Heart left ventricle (tissue), 13 donors: ENCODE results near the gene INTS2.

Experiments
- POLR2A ChIP-seq, 2 donors: fragments of 450-650 bp; IDR thresholded peaks; one replicate each; pipeline ENCODE4 v1.6.1; 2017; ENCODE audit warnings: antibody characterized with exemption in 2 of 2, mild to moderate bottlenecking in 2 of 2, moderate library complexity in 2 of 2
- TF ChIP-seq, protein P1 (sequence below), 12 donors: fragments of 200-600 bp; sonication (generic) in 4 of 12; IDR thresholded peaks; one replicate each; pipeline versions ENCODE4 v1.5.0 to v1.8.0; 2018 to 2022; ENCODE audit warnings: antibody characterized with exemption in 12 of 12, mild to moderate bottlenecking in 5 of 12
- donor health status: ischemic (EF 13 %, LVEDD 7.1; RV severe dilation, severe dysfunction).
- donor health status: DM: no; HTN: yes; CAD: no.
- donor health status: DM: no; HTN: no; CAD: no.
- donor health status: ischemic (EF 25% LVEDD 6.9; RV normal size, moderate dysfunction).
- donor health status: ischemic (EF 25% LVEDD 5.7; RV mildly dilated, moderate dysfunction).
- donor health status: ischemic (EF 35%, LVEDD 5.7; RV mildly dilated, moderate dysfunction).
- donor health status: nonischemic (EF 11% LVEDD 7.7; RV severe dilation, severe dysfunction).
- donor health status: DM: yes; HTN: yes; CAD: no.
- donor health status: PGD.
- donor health status: ischemic (EF 29% LVEDD 5.4; RV normal size, mild dysfunction).
- donor health status: nonischemic (EF 23%, LVEDD 6.1; RV moderate dilation, normal function).

DNA sequence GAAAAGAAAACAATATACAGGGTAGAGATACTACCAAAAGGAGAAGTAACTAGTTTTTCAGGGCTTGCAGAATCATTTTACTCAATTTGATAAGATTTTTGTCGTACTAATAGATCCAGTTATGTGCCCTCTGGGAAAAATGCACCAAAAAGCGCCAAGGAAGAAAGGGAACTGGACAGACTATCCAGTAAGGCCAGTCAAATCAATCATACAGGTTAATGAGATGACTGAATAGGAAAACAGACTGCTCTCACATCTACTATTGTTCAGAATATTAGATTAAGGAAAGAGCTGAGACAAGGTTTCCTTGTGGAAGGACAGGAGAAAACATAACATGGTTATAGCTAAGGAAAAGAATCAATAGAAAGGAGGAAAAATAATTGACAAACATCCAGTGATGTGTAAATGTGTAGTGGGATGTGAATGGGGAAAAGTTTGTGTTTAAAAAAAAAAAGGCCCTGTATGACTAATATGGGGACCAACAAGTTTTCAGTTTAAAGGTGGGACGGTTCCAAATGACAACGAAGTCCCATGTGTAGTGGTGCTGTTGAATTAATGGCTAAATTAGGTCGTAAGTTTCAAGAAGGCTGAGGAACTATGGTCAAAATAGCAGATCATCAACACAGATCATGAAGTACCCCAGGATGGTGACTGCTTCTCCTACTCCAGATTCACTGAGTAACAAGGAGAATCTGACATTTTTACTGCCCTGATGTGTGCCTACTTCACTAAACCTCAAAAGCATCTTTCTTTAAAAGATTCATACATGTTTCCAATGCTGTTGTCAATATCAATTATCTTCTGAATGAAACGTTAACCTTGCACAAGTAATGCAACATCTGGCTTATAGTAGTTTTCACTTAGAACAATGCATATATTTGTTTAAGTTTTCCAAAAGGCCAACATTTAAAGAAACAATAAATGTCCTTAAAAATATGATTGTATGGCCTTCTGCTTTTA is 105.2 kb downstream of the INTS2 start:
- TF ChIP-seq, protein P1, sequence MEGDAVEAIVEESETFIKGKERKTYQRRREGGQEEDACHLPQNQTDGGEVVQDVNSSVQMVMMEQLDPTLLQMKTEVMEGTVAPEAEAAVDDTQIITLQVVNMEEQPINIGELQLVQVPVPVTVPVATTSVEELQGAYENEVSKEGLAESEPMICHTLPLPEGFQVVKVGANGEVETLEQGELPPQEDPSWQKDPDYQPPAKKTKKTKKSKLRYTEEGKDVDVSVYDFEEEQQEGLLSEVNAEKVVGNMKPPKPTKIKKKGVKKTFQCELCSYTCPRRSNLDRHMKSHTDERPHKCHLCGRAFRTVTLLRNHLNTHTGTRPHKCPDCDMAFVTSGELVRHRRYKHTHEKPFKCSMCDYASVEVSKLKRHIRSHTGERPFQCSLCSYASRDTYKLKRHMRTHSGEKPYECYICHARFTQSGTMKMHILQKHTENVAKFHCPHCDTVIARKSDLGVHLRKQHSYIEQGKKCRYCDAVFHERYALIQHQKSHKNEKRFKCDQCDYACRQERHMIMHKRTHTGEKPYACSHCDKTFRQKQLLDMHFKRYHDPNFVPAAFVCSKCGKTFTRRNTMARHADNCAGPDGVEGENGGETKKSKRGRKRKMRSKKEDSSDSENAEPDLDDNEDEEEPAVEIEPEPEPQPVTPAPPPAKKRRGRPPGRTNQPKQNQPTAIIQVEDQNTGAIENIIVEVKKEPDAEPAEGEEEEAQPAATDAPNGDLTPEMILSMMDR (IDR thresholded peaks at IDR 0.05) = no peak
- no peak for TF ChIP-seq POLR2A (IDR thresholded peaks at IDR 0.05)
